ENCODE data around the gene MAPKAP1. TPM values are rescaled to one million over a fixed set of nuclear protein-coding genes. Genes with fewer than 3 reads are reported as not detected.

MAPKAP1 gene
- total and polyA plus RNA-seq, 2 of the 13 experiments (the other 11 are each of a cell fraction or from before 2014, with no cell fraction given), result 45.0 to 64.3 TPM

GRCh38 chr9:125548141-125548540, 158.9 kb downstream of the MAPKAP1 start (continued):
- no peak for TF ChIP-seq ESRRA (CRISPR knock-in tag; IDR thresholded peaks at IDR 0.05; ENCODE audit: low read depth)
- no peak for TF ChIP-seq GLMP (CRISPR knock-in tag; IDR thresholded peaks at IDR 0.05; ENCODE audit: borderline replicate concordance)
- TF ChIP-seq SMAD1 (CRISPR knock-in tag; IDR thresholded peaks at IDR 0.05; ENCODE audit: borderline replicate concordance, low read depth), result no peak
- TF ChIP-seq CENPT (CRISPR knock-in tag; IDR thresholded peaks at IDR 0.05; ENCODE audit: low read depth), result no peak
- peak; percentile 78 for TF ChIP-seq TARDBP (CRISPR knock-in tag; IDR thresholded peaks at IDR 0.05)
- no peak for TF ChIP-seq ZNF142 (CRISPR knock-in tag; IDR thresholded peaks at IDR 0.05)
- no peak for TF ChIP-seq PRDM4 (CRISPR knock-in tag; IDR thresholded peaks at IDR 0.05; ENCODE audit: borderline replicate concordance)
- TF ChIP-seq, protein P1, sequence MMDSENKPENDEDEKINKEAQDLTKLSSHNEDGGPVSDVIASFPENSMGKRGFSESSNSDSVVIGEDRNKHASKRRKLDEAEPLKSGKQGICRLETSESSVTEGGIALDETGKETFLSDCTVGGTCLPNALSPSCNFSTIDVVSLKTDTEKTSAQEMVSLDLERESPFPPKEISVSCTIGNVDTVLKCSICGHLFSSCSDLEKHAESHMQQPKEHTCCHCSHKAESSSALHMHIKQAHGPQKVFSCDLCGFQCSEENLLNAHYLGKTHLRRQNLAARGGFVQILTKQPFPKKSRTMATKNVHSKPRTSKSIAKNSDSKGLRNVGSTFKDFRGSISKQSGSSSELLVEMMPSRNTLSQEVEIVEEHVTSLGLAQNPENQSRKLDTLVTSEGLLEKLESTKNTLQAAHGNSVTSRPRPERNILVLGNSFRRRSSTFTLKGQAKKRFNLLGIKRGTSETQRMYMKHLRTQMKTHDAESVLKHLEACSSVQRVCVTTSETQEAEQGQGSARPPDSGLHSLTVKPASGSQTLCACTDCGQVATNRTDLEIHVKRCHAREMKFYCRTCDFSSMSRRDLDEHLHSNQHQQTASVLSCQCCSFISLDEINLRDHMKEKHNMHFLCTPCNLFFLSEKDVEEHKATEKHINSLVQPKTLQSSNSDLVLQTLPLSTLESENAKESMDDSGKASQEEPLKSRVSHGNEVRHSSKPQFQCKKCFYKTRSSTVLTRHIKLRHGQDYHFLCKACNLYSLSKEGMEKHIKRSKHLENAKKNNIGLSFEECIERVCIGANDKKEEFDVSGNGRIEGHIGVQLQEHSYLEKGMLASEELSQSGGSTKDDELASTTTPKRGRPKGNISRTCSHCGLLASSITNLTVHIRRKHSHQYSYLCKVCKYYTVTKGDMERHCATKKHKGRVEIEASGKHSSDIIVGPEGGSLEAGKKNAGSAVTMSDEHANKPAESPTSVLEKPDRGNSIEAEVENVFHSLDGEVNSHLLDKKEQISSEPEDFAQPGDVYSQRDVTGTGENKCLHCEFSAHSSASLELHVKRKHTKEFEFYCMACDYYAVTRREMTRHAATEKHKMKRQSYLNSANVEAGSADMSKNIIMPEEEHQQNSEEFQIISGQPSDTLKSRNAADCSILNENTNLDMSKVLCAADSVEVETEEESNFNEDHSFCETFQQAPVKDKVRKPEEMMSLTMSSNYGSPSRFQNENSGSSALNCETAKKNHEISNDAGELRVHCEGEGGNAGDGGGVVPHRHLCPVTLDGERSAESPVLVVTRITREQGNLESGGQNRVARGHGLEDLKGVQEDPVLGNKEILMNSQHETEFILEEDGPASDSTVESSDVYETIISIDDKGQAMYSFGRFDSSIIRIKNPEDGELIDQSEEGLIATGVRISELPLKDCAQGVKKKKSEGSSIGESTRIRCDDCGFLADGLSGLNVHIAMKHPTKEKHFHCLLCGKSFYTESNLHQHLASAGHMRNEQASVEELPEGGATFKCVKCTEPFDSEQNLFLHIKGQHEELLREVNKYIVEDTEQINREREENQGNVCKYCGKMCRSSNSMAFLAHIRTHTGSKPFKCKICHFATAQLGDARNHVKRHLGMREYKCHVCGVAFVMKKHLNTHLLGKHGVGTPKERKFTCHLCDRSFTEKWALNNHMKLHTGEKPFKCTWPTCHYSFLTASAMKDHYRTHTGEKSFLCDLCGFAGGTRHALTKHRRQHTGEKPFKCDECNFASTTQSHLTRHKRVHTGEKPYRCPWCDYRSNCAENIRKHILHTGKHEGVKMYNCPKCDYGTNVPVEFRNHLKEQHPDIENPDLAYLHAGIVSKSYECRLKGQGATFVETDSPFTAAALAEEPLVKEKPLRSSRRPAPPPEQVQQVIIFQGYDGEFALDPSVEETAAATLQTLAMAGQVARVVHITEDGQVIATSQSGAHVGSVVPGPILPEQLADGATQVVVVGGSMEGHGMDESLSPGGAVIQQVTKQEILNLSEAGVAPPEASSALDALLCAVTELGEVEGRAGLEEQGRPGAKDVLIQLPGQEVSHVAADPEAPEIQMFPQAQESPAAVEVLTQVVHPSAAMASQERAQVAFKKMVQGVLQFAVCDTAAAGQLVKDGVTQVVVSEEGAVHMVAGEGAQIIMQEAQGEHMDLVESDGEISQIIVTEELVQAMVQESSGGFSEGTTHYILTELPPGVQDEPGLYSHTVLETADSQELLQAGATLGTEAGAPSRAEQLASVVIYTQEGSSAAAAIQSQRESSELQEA (CRISPR knock-in tag; IDR thresholded peaks at IDR 0.05; ENCODE audit: not compliant biosample characterization), result no peak
- TF ChIP-seq ZFAT (CRISPR knock-in tag; conservative IDR thresholded peaks at IDR 0.05), result no peak
- TF ChIP-seq TAF15 (IDR thresholded peaks at IDR 0.05; ENCODE audit: low read depth, low read length, poor library complexity, severe bottlenecking), result no peak
- TF ChIP-seq ZMYM3 (CRISPR knock-in tag; IDR thresholded peaks at IDR 0.05), result peak; percentile 91

Data from HepG2 (cell line).